Epithelial cell of proximal tubule (primary cell): ENCODE measurements around the gene SLC20A1. TPM values are rescaled to one million over a fixed set of nuclear protein-coding genes. Genes with fewer than 3 reads are reported as not detected.

Experiments used
- DNase-seq: peaks from one replicate; pipeline ENCODE4 v3.0.0-alpha.2; 2011; ENCODE audit warnings: low read depth
- H3K4me3 ChIP-seq: 2 replicates; pipeline ENCODE4 v1.5.1; 2011; ENCODE audit warnings: low read depth, mild to moderate bottlenecking, low read length
- total RNA-seq: library from RNA; depleted of rRNA; stranded (reverse); fragments of >200 nt; gene quantifications from 2 replicates; pipeline ENCODE4 v1.2.3, GENCODE V29; 2015
- TF ChIP-seq, protein P1 (sequence below): conservative IDR thresholded peaks from 2 replicates; pipeline ENCODE4 v1.5.1; 2012; ENCODE audit warnings: low read depth, mild to moderate bottlenecking, low read length

SLC20A1 gene
- total RNA-seq, 1 donor from 2014 or later = 60.1 TPM

DNA sequence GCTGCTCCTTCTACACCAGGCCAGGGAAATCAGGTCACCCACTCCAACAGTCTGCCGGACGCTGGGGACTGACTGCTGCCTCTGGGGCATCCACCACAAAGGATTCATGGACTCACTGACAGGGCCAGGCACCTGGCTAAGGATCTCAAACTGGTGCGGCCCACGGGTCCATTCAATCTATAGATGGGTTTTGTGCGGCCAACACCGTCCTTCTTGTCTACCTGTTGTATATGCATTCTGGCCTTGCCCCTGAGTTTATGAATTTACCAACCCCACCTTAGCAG lies 10.9 kb upstream of the SLC20A1 start:
- H3K4me3 ChIP-seq = no peak overlapping the region
- DNase-seq = no peak
- TF ChIP-seq, protein P1, sequence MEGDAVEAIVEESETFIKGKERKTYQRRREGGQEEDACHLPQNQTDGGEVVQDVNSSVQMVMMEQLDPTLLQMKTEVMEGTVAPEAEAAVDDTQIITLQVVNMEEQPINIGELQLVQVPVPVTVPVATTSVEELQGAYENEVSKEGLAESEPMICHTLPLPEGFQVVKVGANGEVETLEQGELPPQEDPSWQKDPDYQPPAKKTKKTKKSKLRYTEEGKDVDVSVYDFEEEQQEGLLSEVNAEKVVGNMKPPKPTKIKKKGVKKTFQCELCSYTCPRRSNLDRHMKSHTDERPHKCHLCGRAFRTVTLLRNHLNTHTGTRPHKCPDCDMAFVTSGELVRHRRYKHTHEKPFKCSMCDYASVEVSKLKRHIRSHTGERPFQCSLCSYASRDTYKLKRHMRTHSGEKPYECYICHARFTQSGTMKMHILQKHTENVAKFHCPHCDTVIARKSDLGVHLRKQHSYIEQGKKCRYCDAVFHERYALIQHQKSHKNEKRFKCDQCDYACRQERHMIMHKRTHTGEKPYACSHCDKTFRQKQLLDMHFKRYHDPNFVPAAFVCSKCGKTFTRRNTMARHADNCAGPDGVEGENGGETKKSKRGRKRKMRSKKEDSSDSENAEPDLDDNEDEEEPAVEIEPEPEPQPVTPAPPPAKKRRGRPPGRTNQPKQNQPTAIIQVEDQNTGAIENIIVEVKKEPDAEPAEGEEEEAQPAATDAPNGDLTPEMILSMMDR = no peak

DNA sequence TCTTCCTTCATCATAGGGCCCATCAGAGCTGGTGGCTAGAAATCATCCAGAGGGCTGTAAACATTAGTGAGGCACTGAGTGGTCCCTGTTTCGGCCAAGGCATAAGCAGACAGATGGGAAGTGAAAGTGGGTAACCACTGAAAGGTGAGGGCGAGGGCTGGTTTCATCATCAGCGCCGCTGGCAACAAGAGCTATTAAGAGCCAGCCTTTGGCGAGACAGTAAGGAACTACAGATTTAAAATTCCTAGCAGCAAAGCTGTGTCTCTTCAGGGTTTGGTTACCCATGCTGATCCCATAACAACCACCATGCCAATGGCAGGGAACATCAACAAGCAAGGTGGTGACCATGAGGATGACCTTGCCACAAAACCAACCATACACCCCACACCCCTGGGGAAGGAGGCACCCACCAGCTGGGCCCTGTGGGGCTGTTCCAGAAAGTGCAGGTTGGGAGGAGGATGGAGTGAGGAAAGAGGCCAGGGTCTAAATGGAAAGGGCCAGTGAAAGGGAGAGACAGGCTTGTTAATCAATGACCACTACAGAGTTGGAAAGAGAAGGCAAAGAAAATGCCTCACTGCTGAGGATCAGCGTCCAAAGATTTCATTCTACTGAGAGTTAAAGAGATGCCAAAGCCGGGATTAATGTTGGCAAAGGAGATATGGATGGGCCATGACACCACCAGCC lies 9.0 kb upstream of the SLC20A1 start:
- H3K4me3 ChIP-seq = no peak overlapping the region
- TF ChIP-seq, protein P1 = no peak
- DNase-seq = no peak

DNA sequence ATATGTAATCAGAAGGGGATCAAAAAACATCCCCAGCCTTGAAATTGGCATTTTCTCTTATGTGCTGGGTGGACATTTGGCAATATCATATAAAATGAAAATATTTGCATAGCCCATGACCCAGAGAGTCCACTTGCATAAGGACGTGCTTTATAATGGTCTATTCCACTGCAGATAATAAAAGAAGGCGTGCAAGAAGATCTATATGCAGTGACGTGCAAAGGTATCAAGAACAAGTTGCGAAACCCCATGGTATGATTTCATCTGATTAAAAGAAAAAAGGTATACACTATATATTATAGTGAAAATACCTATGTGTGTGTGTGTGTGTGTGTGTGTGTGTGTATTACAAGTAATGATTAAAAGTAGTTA lies 8.5 kb upstream of the SLC20A1 start:
- no peak overlapping the region for H3K4me3 ChIP-seq
- TF ChIP-seq, protein P1 = no peak
- no peak for DNase-seq

DNA sequence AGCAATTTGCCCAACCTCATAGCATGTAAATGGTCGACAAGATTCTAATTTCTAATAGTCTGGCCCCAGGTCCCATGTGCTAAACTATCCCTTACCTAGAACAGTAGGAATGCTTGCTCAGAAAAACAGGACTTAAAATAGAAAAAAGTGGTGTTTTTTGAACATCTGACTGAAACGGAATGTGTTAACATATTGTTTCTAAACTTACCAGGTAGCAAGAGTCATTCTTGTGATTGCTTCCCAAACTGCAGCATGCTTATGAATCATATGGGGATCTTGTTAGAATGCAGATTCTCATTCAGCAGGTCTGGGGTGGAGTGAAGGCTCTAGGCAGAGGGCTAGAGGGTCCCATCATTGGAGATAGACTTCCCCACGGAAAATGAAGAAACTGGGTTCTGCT lies 5.8 kb upstream of the SLC20A1 start:
- TF ChIP-seq, protein P1 = no peak
- H3K4me3 ChIP-seq = no peak overlapping the region
- no peak for DNase-seq

DNA sequence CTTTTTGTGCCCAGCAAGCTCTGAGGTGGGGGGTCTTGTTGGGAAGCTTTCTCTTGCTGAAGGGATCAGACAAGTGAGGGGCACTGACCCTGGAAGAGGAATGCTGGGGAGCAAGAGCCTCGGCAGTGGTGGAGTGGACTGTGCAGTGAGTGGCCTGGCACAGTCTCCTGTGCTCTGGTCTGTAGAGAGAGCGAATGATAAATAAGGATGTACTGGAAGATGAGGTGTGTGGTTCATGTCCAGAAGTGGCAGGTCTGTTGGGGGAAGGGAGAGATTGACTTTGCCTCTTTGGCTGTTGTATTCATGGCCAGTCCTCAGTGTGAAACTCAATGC lies 5.3 kb upstream of the SLC20A1 start:
- no peak for DNase-seq
- TF ChIP-seq, protein P1 = no peak
- H3K4me3 ChIP-seq = no peak overlapping the region

DNA sequence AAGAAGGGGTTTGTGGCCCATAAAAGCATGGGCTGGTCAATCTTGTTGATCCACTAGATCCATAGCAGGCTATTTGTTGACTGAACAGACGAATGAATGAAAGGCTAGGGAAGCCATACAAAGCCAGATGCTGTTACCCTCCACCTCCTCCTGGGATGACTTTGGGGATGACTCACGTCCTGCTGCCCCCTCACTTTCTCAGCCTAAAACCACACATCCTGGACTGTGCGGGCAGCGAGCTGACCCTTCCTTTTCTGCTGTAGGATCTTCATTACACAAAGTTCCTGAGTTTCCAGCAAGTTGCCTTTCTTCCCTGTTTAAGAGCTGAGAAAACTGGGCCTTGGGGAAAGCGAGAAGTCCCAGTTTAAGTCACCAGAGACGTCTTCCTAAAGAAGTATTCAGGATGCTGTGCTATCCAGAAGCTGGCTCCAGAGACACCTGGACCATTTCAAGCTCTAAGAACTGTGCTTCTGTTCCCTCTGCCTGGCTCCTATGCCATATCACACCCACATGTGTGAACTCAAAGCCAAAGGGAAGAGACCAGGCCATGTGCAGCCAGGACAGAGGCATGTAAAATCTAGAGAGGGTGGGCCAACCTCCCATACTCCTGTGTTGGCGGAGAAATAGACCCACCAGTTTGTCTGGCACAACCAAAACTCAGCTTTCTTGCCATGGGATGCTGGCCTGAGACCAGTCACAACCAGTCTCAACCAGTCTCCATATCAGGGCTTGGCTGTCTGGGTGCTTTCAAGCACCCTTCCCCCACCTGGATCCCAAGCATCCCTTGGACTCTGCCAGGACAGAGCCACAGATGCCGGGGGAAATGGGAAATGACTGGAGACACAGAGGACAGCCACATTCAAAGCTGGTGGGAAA lies 4.7 kb upstream of the SLC20A1 start:
- TF ChIP-seq, protein P1 = no peak
- DNase-seq = no peak
- H3K4me3 ChIP-seq = no peak overlapping the region

DNA sequence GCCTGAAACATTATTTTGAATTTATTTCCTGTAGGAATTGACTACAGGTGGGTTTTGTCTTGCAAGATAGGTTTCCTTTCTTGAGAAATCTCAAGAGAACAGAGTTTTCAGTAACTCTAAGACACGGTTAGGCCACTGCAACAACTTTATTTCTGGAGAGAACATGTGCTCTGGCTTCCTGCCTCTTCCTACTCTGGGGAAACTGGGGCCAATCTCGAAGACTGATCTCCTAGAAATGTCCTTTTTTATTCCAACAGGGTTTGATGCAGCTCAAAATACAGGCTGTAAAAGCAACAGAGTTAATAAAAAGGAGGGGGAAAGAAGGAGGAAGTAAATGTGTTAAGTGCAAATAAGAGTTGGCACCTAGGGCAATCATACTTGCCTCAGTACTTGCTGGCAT lies 4.0 kb upstream of the SLC20A1 start:
- DNase-seq = no peak
- H3K4me3 ChIP-seq = no peak overlapping the region
- TF ChIP-seq, protein P1 = no peak
